ENCODE measurements around the gene LDLRAD4. TPM values are rescaled to one million over a fixed set of nuclear protein-coding genes. Genes with fewer than 3 reads are reported as not detected.

The LDLRAD4 gene
- total RNA-seq, 1 donor from 2014 or later = 24.7 TPM

DNA sequence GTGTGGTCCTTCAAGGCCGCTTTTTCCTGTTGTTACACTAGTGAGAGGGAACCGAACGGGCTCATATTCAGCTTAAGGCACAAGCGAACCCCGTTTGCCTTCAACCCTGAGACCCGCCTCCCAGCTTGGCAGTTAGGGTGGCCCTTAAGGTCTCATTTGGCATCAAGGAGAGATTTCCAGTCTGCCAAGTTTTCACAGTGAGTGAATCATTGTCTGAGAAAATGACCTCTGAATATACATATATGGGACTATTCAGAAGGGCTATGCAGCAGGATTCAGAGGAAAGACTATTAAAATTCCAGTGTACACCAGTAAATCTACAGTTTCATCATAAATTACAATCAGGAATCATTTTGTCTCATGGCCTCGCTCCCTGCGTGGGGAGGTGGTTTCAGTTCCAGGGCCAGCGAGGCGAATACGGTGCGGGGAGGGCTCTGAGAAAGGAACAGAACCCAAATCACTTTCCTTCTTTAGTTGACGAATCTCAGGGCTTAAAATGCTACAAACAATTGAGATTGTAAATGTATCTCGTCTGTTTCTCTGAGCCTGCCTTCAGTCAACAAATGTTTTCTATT is 276.4 kb downstream of the LDLRAD4 start:
- intact Hi-C loops (cut with micrococcal nuclease) = no loop called here

DNA sequence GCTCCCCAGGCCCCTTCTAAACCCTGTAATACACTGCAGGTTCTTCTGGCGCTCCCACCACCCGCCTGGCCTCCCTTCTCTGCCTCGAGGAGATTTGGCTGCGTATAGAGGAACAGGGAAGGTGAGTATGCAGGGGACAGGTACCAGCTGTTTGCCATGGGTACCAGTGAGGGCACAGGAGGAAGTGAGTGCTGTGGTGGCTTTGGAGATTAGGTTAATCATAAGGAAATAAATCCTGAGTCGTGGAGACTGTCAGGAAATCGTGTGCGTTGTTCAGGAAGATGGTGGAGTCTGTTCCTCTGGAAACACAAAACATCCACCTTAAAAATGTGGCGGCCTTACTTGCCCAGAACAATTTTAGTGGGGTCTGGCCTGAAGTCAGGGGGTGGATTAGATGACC is 277.4 kb downstream of the LDLRAD4 start:
- intact Hi-C loops (cut with micrococcal nuclease) = no loop called here

DNA sequence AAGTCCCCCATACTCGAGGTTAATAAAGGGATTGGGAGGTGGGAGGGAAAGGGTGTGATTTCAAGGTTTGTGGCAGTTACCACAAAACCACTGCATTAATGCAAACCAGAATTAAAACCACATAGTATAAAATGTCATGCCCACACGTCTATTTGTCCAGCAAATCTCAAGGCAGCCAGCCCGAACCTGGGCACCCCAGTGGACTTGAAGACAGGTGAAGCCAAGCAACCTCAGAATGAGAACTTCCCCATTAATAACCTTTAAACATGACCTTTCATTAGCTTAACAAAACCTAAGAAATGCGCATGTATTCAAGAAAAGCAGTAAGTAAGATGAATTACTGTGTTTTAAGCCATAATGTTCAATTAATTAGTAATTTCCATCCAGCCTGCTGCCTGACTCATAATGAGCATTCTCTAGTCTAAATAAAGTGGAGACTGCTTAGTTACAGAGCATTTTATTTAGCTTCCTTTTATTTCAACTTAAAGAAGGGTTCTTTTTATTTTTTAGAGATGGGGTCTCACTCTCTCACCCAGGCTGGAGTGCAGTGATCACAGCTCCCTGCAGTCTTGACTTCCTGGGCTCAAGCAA is 278.2 kb downstream of the LDLRAD4 start:
- intact Hi-C loops (cut with micrococcal nuclease) = no loop called here

DNA sequence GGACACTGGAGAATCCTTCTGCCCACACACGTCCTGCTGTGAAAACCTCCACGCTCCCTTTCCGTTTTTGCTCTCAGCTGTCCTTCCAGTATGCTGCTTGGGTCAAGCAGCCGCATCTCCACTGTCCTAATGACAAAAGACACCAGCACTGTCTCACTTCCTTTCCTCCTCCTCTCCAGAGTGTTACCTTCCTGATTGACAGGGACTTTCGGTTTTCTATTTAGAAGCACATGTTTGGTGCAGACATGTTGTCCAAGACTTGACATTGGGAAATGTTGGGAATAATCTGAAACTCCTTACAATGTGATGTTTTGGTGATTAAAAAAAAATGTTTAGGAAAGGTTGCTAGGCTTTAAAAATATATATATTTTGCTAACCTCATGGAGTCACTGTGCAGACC is 281.2 kb downstream of the LDLRAD4 start:
- intact Hi-C loops (cut with micrococcal nuclease) = no loop called here

DNA sequence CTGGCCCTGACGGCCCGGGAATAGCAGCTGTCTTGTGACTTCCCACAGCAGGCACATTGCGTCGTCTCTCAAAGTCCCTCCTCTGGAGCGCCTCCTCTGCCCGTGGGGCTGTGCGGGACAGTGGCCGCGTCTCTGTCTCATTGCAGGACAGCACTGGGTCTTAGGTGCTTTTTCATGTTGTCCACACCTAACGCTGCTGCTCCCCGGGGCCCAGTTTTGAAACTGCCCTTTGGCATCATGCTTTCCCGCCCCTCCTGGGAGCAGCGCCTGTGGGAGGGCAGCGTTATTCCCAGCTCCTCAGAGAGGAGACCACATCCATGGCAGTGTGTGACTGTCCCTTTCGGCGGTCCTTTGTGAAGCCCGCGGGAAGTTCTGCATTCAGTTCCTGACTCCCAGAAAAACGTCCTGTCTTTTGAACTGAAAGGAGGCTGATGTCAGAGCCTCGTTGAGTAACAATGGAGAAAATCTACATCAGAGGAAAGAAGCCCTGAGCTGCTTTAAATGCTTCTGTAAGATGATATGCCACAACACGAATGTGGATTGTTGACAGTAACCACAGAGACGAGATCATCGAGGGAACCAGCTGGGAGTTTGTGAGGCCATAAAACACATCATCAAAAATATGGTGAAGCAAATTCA is 281.8 kb downstream of the LDLRAD4 start:
- intact Hi-C loops (cut with micrococcal nuclease) = no loop called here

DNA sequence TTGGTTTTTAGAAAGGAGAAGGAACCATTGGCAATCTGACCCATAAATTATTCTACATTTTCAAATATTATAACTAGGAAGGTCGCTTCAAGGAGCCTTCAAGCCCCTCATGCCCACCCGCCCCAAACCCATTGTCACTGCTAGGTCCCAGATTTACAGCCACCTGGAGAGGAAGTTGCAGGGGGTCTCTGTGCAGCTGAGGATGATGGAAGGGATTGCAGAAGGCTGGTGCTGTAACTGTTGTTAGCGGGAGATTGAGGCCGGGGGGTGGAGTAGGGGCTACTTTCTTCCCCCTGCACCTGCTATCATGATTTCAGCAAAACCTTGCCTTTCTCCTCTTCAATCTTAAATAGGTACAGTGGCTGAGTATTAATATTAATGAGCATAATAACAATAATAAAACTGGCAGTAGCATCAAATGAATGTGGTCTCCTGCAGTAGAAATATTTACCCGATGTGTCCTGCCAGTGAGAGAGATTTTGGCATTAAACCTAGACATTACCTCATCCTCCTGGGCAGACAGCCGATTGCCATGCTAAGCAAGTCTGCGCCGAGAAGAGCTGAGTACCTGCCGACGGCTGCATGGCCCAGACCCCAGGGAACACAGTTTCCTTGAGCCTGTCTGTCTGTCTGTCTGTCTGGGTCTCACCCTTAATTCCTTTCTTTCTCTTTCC is 282.4 kb downstream of the LDLRAD4 start:
- intact Hi-C loops (cut with micrococcal nuclease) = no loop called here

DNA sequence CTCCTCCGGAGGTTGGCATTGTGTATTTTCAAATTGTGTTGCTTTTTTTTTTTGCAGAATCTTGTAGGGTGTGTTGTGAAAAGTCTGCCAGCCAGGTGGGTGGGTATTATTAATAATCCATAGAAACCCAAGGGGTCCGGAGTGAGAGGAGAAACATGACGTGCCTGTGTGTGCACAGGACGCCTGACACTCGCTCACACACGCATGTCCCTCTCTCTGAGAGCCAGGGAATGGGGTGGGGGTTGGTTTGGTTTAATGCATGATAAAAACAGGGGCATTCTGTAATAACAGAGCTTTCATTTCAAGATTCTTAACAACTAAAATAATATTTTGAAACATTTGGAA is 283.0 kb downstream of the LDLRAD4 start:
- intact Hi-C loops (cut with micrococcal nuclease) = no loop called here

DNA sequence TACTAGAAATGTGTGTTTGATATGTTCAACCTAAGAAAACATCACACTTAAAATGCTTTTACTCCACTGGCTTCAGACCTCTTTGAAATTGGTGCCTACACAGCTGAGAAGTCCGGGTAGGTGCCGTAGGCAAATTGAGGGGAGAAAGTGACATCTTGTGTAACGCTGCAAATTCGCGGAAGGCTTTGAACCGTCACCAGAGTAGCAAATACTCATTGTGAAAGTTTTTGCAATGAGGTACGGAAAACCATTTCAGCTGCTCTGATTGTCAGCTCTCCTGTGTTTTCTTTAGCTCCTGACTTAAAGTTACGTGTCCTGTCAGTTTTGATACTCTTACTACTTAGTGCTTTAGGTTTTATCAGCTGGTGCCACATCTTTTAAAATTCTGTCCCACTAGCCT is 283.3 kb downstream of the LDLRAD4 start:
- intact Hi-C loops (cut with micrococcal nuclease) = loop anchor here (1.0 kb wide), 2 partner anchors 125 to 286 kb away; no protein-coding TSS in a partner anchor

DNA sequence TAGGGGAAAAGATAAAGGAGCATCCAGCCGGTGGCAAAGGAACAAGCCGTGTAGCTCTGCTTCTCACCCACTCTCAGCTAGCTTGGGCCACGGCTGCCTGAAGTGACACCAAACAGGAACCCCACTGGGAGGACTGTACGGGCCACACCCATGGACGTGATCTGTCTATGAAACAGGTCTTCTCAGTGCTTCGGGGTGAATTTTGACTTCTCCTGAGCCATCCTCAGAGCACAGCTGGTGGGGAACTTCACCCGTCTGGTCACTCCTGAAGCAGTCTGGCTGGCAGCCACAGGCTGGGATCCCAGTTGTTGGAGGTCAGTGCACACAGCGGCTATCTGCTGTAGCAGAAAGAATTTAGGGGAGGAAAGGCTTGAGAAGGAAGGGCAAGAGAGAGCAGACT is 284.0 kb downstream of the LDLRAD4 start:
- intact Hi-C loops (cut with micrococcal nuclease) = loop anchor here (1.0 kb wide), 2 partner anchors 125 to 286 kb away; no protein-coding TSS in a partner anchor

DNA sequence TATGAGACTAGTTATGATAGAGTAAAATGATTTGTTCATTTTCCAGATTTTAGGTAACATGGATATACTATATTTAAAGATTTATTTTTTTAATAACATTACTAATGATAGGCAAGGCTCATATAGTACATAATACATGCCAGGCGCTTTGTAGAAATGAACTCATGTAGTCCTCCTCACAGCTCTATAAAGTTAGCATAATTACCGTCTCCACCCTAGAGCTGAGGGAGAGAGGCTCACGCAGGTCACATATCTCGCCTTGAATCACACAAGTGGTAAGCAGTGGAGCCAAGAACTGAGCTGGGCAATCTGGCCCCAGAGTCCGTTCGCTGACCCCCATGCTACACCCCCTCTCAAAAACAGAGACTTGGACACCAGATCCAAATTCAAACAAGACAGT is 285.3 kb downstream of the LDLRAD4 start:
- intact Hi-C loops (cut with micrococcal nuclease) = no loop called here

DNA sequence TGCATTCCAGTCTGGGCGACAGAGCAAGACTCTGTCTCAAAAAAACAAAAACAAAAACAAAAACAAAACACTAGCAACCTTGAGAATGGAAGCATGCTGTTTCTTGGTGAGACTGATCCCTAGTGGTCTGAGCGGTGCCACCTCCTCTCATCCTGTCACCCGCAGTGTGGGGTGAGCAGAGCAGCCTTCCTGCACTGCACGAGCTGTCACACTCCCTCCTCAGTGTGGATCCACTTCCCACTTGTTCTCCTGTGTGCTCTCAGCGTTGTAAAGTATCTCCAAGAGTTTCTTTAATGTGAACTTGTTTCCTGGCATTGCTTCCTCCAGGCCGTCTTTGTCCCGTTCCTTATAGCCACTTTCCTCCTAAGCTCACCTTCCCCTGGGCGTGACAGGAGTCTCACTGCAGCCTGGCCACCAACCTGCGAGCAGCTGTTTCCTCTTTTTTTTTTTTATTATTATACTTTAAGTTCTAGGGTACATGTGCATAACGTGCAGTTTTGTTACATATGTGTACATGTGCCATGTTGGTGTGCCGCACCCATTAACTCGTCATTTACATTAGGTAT is 287.3 kb downstream of the LDLRAD4 start:
- intact Hi-C loops (cut with micrococcal nuclease) = no loop called here

DNA sequence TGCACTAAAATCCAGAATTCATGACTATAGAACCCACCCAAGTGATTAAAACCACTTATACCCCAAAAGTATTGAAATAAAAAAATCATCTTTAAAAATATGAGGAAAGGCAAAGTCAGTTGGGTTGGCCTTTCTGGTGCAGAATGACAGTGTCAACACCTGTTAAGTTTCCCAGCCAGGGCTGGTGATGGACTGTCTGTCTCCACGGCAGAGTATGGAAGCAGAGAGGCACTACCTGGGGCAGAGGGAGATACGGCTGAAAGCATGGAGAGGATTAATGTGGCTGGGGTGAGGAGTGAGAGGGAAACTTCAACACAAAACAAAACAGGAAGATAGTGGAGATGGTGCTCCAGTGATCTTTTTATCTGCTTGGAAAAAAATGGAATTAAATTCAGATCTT is 292.0 kb downstream of the LDLRAD4 start:
- intact Hi-C loops (cut with micrococcal nuclease) = no loop called here

DNA sequence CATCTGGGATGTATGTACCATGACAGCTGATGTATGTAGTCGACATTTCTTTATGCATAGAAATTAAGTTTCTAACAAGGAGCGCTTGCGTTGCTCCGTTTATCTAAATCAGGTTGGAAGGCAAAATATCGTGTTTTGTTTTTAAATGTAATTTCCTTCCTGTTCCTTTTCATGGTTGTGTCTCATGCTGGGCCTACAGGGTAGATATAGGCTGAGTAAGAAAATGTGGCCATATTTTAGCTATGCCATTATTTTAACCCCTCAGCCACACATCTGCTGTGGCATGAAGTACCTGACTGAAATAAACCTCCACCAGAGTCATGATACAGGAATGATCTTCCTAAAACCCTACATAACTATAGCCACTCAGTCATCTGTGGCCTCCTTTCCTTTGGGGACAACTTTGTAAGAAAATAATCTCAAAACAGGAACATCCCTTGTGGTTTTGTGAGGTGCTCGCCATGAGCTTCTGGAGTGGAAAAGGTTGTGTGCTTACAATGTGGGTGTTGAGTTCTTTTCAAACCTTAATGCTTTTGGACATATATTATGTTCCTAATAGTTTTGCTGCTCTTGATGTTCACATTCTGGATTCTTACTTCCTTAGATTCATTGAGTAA is 293.5 kb downstream of the LDLRAD4 start:
- intact Hi-C loops (cut with micrococcal nuclease) = no loop called here

DNA sequence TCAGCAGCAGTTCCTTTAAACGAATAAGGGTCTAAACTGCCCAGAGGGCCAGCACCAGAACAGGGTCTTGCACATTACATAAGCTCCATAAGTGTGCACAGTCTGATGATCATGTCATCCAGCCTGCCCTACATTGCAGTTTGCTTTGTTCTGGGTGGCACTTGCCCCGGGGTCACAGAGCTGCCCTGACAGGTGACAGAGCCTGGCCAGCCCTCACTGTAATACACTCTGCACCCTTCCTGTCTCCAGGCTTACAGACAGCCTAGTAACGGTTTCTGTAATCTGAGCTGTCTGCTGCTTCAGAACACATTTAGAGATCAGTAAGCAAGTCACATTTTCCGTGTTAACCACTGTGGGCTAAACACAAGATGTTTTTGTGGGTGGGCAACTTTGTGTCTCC is 294.5 kb downstream of the LDLRAD4 start:
- intact Hi-C loops (cut with micrococcal nuclease) = no loop called here

DNA sequence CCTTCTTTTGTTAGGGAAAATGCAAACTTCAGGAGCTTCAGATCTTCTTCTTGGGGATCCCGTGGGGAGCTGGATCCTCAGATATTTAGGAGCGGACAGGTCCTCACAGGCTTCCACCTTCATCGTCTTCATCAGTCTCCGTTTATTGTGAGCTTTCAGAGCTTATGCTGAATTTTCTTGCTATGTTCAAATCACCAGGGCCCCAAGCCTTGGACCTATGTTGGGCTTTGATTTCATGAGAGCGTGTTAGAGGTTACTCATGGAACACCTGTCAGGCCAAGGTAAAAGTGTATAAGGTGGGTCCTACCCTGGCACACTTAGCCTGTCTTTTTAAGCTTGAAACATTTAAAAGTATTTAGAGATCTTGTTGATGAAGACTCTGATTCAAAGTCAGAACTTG is 294.9 kb downstream of the LDLRAD4 start:
- intact Hi-C loops (cut with micrococcal nuclease) = no loop called here

DNA sequence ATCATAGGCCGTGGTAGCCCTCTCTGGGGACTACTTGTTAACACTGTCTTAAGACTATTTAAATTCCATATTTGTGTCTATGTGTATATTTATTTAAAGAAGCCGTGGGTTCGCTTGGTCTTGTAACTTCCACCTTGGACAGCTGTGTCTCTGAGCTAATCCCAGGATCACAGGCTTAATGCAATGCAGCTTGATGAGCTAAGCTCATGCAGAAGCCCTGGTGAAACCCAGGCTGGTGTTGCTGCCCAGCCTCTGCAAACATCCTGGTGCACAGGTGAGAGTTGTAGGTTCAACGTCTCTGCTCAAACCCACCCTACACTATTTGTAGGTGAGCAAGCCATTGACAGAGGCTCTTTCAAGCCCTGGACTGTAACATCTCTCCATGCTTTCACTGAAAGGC is 296.0 kb downstream of the LDLRAD4 start:
- intact Hi-C loops (cut with micrococcal nuclease) = no loop called here

DNA sequence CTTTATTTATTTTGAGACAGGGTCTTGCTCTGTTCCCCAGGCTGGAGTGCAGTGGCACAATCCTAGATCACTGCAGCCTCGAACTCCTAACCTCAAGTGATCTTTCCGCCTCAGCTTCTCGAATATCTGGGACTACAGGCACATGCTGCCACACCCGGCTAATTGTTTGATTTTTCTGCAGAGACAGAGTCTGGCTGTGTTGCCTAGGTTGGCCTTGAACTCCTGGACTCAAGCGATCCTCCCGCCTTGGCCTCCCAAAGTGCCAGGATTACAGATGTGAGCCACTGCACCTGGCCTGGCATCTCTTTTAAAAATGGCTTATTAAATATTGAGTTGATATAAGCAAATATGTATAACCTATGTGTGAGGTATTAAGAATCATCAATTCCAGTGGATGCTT is 298.3 kb downstream of the LDLRAD4 start:
- intact Hi-C loops (cut with micrococcal nuclease) = no loop called here

DNA sequence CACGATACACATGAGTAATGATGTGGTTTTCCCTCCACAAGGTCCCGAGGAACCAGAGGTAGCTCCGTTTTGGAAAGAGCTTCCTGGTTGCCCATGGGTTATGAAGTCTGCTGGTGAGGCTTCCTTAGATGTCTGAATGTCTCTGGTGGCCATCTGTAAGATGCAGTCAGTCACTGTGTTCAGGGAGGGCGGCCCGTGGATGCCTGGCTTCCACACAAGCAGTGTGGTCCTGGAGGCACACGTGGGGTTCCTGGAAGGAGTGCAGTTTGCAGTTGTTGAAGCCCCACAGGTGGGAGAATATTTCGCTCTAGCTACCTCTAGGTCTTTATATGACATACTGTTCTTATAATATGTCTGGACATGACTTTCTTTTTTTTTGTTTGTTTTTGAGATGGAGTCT is 298.8 kb downstream of the LDLRAD4 start:
- intact Hi-C loops (cut with micrococcal nuclease) = no loop called here

DNA sequence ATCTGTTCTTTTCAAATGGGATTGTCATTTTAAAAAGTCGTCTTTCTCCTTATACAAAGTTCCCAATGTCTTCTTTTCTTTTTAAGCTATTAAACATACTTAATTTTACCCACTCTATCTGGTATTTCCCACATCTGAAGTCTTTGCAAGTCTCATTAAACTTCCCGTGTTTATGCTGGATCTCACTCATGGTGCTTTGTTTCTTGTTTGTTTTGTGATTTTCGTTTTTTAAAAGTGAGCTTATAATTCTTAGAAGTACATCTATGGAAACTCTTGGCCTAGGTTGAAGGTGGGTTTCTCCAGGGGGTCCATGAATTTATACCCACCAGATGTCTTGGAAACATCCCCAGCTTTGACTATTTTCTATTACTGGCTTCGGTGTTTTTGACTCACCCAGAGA is 299.8 kb downstream of the LDLRAD4 start:
- intact Hi-C loops (cut with micrococcal nuclease) = no loop called here

DNA sequence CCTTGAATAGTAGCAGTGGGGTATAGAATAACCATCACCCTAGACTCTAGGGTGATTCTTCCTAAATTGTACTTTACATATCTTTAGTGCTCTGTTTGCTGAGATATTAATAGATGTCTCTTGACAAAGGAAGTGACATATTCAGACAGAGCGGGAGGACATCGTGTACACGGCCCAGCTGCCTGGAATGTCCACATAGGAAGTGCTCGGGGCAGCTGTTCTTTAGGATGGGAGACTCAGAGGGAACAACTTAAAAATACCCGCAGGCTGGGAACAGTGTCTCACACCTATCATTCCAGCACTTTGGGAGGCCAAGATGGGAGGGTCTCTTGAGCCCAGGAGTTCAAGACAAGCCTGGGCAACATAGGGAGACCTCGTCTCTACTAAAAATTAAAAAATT is 301.7 kb downstream of the LDLRAD4 start:
- intact Hi-C loops (cut with micrococcal nuclease) = no loop called here

DNA sequence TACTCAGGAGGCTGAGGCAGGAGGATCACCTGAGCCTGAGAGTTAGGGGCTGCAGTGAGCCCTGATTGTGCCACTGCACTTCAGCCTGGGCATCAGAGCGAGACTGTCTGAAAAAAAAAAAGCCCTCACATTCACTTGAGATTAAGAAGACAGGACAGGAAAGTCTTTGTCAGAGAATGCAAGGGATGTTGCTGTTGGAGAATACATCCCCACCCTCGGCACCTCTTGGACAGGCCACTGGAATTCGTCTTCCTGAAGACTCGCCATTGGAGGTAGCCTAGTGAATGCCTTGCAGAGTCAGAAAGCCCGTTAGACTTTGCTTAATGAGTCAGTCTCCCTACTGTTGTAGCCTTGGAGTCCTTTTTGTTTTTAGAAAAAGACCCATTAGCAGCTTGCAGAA is 302.2 kb downstream of the LDLRAD4 start:
- intact Hi-C loops (cut with micrococcal nuclease) = no loop called here

DNA sequence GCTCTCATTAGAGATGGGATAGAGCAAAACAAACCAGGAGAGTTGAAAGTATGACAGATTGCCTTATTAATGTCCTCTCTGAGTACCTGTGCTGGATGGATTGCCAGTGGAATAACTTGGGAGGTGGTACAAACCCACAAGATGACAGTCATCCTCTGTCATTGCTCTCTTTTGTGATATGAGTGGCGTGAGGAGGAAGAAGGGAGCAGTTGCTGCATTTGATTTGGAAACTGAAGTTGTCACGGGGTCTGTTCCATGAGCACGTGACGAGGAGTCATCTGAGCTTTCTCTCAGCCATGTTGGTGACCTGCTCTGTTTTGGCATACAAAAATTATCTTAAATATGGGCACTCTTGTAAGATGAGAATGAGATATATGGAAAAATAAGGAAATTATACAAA is 302.9 kb downstream of the LDLRAD4 start:
- intact Hi-C loops (cut with micrococcal nuclease) = no loop called here
